AG08396 (cell line): ENCODE data around the gene ERCC6L2.
A peak's percentile ranks its signal among the peaks of the same experiment; 100 is the strongest.

ENCODE experiments used
- DNase-seq: peaks from one replicate; pipeline ENCODE4 v3.0.0; 2012; ENCODE audit warnings: low spot score, mixed read lengths

Gene ERCC6L2

GRCh38 chr9:95979446-95979845, 104.0 kb downstream of the ERCC6L2 start:
- DNase-seq: no peak

GRCh38 chr9:95980262-95981125, 105.0 kb downstream of the ERCC6L2 start:
- DNase-seq: no peak

DNA sequence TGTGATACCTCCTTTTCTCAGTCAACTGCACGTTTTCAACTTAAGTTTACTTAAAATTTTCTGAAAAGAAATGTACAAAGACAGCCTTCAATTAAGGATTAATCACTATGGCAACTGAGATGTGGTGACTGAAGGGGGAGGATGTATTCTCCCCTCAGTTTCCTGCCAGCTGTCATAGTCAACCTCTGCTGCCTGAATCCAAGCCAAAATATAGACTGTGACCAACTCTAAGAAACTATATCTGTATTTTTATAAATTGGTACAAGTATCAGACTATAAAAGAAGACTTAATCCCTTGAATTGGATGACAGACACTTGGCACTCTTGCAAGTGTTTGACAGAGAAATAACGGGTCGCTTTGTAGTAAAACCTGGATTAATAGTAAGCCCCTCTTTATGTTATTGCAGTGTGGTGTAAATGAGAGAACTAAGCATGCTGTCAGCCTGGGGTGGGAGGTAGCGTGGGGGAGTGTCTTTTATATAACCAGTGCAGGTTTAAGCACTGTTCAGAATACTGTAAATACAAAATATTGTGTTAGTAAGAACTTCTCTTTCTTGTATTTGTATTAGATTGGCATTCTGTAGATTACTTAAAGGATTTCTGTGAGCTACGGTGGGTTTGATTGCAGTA, 106.4 kb downstream of the ERCC6L2 start:
- DNase-seq: no peak

DNA sequence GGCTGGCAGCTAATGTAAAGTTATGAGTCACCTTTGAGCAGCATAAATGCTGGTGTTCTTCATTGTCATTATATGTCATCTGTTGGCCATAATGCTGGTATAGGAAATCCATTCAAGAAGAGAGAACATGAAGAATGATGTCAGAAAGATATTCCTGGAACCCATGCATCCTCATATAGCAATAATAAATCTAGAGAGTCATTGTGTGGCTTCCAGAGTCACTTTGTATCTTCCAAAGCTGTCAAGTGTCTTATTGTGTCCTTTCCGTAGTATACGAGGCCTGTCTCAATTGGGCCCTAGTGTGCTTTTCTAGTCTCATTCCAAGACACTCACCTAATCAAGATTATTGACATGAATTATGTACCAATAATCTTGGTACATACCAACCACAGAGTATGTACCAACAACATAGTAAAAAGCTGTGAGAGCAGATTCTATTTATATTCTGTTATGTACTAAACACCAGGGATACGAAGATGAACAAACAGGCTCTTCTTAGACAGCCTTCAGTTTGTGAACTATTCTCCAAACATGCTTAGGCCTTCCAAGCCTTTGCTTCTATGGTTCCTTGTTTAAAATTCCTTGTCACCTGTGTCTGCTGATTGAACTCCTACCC, 110.1 kb downstream of the ERCC6L2 start:
- no peak for DNase-seq

DNA sequence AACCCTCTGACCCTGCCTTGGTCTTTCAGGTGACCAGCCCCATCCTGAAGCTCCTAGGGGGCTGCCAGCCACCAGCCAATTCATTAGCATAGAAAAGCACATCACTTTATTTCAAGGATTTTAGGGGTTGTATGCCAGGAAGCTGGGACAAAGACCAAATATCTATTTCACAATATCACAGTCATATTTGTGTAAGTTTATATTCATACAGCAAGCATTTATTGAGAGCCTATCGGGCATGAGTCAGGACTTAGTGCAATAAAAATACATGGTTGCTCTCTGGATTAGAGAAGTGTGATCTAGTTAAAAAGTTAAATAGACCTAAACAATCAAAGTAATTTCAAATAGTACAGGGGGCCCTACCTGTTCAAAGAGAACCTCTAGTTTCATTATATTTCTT, 113.8 kb downstream of the ERCC6L2 start:
- DNase-seq: no peak

DNA sequence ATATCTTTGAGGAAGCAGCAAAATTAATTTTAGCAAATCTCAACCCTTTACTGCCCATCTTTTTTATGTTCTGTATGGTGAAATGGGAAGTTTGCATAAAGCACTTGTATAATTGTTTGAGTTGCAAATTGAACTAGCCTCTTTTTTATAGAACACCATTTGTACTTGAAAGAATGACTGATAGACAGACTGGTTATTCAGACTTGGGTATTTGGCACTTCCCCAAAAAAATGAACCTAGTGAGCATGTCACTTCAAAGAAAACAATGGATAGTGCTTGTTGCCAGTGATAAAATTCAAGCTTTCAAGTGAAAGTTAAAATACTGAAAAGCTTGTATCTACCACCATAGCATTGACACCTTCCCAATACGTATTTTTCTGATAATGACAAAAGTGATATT, 115.8 kb downstream of the ERCC6L2 start:
- DNase-seq: no peak

GRCh38 chr9:95992536-95992935, 117.0 kb downstream of the ERCC6L2 start:
- DNase-seq: no peak

GRCh38 chr9:95993337-95993736, 117.8 kb downstream of the ERCC6L2 start:
- DNase-seq: no peak

DNA sequence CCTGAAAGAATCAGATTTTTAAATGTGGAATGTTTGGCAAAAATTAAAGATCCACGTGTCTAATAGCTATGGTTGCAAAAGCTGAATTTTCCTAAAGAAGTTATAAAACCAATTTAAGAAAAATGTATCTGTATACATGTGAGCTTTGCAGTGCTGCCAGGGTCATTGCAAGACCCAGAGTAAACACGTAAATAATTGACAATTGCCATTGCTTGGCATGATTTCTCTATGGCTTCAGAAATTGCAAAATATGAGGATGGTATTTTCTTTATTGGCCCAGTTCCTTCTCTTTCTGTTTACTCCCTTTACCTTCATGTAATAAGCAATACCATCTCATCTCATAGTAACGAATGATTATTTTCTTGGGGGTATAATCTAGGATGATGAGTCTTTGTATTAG, 123.9 kb downstream of the ERCC6L2 start:
- no peak for DNase-seq

DNA sequence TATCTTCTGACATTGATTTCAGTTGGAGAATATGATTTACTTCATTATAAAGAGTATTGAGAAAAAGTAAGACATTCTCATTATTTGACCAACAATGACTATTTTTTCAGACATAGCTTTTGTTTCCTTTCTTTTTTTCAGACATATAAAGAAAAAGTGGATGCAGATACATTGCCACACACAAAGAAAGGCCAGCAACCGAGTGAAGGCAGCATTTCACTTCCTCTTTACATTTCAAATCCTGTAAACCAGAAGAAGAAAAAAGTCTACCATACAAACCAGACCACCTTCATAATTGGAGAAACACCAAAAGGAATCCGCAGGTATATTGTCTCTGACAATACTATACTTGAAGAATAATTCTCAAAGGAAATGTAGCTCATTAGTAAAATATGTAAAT, 128.9 kb downstream of the ERCC6L2 start:
- DNase-seq: no peak

DNA sequence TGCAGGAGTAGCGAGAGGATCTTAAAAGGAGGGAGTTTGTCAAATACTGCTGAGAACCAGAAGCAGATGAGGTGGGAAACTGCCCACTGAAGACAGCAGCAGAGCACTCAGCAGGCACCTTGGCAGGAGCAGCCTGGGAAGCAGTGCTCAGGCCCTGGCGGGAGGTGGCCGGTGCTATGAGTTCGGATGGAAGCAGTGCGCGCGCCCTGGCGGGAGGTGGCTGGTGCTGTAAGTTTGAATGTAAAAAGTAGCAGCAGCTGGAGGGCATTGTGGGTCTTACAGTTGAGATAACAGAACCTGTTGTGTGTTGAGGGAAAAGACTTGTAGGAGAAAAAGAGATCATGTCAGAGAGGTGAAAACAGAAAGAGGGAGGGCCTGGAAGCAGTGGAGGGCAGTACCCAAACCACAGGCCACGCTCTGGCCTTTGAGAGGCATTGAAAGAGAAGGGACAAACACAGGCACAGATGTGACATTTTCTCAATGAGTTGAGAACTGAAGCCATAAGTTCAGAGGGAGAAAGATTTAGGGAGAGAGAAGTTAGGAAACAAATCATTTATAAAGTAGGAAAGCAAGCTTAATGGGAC, 130.9 kb downstream of the ERCC6L2 start:
- no peak for DNase-seq

DNA sequence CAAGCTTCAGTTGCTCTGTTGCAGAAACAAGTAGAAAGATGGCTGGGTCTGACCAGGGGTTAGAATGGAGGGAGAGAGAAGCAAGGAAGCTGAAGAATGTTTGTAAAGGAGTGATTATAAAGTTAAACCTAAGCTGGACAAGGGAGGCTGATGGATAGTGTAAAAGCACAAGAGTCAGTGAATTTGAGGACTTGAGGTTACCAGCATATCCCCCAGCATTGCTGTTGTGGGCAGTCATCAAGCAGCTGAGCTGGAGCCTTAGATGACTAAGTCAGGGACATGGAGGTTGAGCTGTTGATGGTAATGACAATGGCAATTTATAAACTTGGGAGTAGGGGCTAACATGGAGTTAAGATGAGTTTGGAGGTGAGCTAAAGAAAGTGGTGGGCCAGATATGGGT, 131.5 kb downstream of the ERCC6L2 start:
- peak; percentile 80 for DNase-seq

DNA sequence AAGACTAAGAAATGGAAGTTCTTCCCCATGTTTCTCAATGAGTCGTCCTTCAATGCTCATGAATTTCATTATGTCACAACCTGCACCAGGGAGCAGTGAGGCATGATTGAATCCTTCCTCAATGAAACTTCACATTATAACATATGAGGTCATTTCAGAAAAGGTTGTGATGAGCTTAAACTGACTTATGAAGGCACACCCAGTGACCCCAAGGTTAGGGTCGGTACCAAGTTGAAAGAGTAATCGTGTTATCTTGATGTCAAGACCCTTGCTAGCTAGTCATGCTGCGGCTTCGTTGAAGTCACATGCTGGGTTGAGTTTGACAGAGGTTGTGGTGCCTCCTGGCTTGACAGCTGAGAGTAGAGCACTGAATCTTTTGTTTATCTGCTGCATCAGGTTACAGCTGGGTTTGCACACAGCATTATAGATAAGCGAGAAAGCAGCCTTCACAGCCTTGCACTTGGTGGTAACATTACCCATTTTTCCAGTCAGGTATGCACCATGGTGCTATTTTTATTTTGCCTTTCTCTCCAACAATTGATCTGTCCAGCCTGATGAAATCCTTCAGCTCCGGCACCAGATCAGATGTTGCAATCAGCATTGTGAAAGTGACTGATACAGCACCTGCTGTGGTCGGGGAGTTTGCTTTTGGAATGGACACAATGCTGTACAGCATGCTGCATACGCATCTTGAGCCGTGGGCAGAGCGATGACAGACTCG, 133.2 kb downstream of the ERCC6L2 start:
- no peak for DNase-seq

GRCh38 chr9:96009223-96009602, 133.7 kb downstream of the ERCC6L2 start:
- no peak for DNase-seq

GRCh38 chr9:96009690-96010472, 134.4 kb downstream of the ERCC6L2 start:
- DNase-seq: no peak

DNA sequence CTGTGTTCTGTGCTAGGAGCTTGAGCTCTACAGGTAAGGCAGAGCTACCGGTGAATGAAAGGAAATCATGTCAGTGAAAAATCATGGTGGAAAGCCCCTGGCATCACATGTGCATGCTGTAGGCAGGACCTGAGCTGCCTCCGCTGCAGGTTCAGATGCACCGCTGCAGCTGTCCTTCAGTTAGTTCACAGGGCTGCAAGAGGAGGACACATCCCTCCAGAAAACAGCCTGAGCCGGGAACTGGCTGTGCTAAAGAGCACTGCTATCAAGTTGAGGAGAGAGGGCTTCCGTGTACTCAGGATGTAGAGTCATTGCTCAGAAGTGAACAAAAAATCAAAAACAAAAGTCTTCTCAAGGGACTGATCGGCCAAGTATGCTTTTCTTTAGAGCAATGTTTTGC, 138.6 kb downstream of the ERCC6L2 start:
- DNase-seq: no peak

DNA sequence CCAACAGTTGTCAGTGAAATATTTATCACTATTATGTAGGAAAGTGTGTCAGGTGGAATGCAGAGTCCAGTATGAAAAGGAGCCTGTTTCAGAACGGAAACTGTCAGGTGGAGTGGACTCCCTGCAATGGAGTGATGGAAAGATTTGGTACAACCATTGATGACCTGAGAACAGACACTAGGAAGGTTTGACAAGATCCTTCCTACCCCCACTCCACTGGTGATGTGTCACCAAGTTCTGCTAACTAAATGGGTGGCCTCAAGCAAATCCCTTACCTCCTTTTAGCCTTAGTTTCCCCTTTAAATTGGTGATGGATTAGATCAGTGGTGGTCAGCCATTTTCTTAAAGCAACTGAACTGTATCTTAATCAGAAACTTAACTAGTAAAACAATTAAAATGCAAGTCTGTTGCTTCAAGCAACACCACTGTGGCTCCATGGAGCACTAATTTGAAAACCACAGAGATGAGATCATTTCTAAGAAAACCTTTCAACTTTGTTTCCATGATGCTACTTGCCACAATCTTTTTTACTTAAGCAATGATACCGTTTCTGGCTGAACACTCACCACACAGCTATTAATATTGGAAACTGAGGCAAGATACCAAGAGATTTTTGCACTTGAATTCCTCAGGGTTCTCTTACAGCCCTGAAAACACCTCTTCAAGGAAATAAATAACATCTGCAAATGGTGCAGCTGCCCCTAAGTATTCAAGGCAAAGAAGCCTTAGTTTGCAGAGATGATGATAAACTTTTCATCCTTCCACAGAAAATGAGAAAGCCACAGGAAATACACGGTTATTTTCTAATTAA, 140.6 kb downstream of the ERCC6L2 start:
- DNase-seq: no peak
